Measurements from ENCODE around the gene TNXB. TPM values are rescaled to one million over a fixed set of nuclear protein-coding genes. Genes with fewer than 3 reads are reported as not detected.

Gene TNXB
- total and polyA plus RNA-seq, 9 donors, result 13.3 to 334 (median 146) TPM

DNA sequence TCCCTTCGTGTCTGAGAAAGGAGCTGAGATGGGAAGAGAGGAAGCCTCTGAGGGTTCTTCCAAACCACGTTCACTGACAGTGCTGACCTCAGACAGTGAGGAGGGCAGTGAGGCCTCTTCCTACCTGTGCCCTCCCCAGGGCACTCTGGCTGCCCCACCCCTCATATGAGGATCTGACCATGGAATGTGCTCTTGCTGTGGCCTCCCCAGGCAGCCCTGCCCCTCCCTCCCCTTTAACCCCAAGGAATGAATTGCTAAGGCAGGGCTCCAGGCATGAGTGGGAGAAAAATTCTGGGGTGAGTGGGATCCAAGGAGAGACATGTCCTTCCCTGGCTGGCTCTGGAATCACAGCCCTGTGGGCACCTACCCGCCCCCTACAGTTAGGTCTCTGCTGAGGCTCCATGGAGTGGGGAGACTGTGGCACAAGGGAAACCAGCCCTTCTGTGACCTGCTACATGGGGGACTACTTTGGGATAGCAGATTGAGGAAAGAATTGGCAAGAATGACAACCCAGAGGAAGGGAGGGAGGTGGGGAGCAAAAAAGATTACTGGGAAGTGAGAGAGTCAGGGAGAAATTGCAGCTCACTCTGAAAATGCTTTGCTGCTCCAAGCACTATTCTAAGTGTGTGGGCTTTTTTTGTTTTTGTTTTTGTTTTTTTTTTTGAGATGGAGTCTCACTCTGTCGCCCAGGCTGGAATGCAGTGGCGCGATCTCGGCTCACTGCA is 29.4 kb downstream of the TNXB start:
- H3K9me3 ChIP-seq, result no peaks in the 10 kb centered on the region
- H3K4me3 ChIP-seq, result no peak overlapping the region
- no peaks in the 10 kb centered on the region for H3K27me3 ChIP-seq
- intact Hi-C loops (cut with DNase I), result loop anchor here in 1 of 4 donors (10.0 kb wide), 1 partner anchor 75 kb away; the partner anchor contains the start of genes PPT2 and PRRT1
- peaks cover 3% of the 10 kb centered on the region for H3K4me1 ChIP-seq (ENCODE audit: insufficient read depth)
- TF ChIP-seq EP300 (IDR thresholded peaks at IDR 0.05) (no peak), POLR2A (IDR thresholded peaks at IDR 0.05) (no peak)
- TF ChIP-seq, protein P1, sequence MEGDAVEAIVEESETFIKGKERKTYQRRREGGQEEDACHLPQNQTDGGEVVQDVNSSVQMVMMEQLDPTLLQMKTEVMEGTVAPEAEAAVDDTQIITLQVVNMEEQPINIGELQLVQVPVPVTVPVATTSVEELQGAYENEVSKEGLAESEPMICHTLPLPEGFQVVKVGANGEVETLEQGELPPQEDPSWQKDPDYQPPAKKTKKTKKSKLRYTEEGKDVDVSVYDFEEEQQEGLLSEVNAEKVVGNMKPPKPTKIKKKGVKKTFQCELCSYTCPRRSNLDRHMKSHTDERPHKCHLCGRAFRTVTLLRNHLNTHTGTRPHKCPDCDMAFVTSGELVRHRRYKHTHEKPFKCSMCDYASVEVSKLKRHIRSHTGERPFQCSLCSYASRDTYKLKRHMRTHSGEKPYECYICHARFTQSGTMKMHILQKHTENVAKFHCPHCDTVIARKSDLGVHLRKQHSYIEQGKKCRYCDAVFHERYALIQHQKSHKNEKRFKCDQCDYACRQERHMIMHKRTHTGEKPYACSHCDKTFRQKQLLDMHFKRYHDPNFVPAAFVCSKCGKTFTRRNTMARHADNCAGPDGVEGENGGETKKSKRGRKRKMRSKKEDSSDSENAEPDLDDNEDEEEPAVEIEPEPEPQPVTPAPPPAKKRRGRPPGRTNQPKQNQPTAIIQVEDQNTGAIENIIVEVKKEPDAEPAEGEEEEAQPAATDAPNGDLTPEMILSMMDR (IDR thresholded peaks at IDR 0.05), result no peak
- no peak overlapping the region for H3K27ac ChIP-seq
- 46 to 56% (median 49%) methylated on average over 7 of the region's 7 CpGs for WGBS, 3 donors
- DNase-seq, result no peak
- H3K36me3 ChIP-seq, result no peaks in the 10 kb centered on the region

DNA sequence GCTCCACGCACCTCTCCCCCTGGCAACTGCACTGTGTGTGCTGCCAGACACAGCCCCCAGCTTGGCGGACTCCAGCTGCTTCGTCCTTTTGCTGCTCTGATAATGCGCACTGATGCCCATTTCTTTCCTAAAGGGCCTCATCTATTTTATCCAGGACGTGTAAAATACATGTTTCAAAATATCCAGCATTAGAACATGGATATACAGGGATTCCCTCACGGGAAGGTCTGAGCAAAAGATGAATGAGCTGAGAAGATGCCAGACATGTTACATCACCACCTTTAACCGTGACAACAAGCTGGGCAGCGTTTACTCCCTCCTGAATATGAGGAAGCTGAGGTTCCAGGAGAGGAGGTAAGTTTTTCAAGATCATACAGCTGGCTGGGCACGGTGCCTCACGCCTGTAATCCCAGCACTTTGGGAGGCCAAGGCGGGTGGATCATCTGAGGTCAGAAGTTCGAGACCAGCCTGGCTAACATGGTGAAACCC is 32.8 kb downstream of the TNXB start:
- no peaks in the 10 kb centered on the region for H3K36me3 ChIP-seq
- 32 to 46% (median 38%) methylated on average over 12 of the region's 12 CpGs for WGBS, 3 donors
- no peaks in the 10 kb centered on the region for H3K9me3 ChIP-seq
- H3K4me1 ChIP-seq (ENCODE audit: insufficient read depth), result peaks cover 2% of the 10 kb centered on the region
- H3K4me3 ChIP-seq, result no peak overlapping the region
- intact Hi-C loops (cut with DNase I), result no loop called here
- H3K27ac ChIP-seq, result no peak overlapping the region
- peak in 1 of 5 donors; percentile 64 for DNase-seq
- TF ChIP-seq, protein P1 (IDR thresholded peaks at IDR 0.05), result no peak
- TF ChIP-seq POLR2A (IDR thresholded peaks at IDR 0.05) (no peak), EP300 (IDR thresholded peaks at IDR 0.05) (no peak)
- no peaks in the 10 kb centered on the region for H3K27me3 ChIP-seq

DNA sequence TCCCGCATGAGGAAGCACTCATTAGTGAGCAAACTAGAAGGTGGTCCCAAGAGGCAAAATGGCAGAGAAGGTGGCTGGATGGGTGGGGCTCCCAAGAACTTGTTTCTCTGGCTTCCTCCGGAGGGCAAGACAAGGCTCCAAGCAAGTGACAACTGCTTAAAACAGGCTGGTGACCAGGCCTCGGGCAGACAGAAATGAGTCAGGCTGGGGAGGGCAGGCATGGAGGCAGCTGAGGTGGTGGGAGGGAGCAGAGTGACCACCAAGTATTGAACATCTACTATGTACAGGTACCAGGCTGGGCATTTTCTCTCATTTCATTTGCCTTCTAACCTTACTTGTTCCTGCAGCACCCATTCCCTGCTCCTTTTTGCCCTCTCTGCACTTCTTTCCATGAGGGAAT is 33.4 kb downstream of the TNXB start:
- Histone ChIP-seq H3K36me3 (no peaks in the 10 kb centered on the region), H3K27ac (no peak overlapping the region)
- intact Hi-C loops (cut with DNase I), result no loop called here

DNA sequence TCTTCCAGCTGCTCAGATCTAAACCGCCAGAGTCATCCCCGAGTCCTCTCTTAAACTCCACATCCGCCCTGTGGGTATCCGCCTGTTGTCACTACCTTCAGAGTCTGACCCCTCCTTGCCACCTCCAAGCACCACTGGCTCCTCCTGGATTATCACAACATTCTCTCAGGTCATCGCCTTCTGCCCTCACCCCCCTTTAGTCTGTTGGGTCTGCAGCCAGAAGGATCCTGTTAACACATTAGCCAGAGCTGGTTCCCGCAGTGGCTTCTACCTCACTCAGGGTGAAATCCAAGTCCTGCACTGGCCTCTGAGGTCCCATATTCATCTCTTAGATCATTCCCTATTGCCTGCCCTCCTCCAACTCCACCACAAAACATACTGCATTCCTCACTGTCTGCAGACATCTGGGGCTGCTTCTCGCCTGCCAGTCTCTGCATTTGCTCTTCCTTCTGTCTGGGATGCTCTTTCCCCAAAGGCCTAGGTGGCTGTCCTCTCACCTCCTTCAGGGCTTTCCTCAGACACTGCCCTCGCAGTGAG is 34.1 kb downstream of the TNXB start:
- Histone ChIP-seq H3K27me3 (no peaks in the 10 kb centered on the region), H3K9me3 (no peaks in the 10 kb centered on the region), H3K27ac (no peak overlapping the region), H3K4me1 (ENCODE audit: insufficient read depth) (no peaks in the 10 kb centered on the region), H3K36me3 (no peaks in the 10 kb centered on the region), H3K4me3 (no peak overlapping the region)
- 84 to 91% (median 87%) methylated on average over 8 of the region's 8 CpGs for WGBS, 3 donors
- no peak for TF ChIP-seq EP300 (IDR thresholded peaks at IDR 0.05)
- no peak for TF ChIP-seq POLR2A (IDR thresholded peaks at IDR 0.05)
- TF ChIP-seq, protein P1 (IDR thresholded peaks at IDR 0.05), result no peak
- intact Hi-C loops (cut with DNase I), result no loop called here
- no peak for DNase-seq

More for the DNA sequence above, 33.4 kb downstream of the TNXB start:
- no peak for DNase-seq
- Histone ChIP-seq H3K27me3 (no peaks in the 10 kb centered on the region), H3K4me1 (ENCODE audit: insufficient read depth) (no peaks in the 10 kb centered on the region), H3K9me3 (no peaks in the 10 kb centered on the region), H3K4me3 (no peak overlapping the region)
- 80 to 86% (median 84%) methylated on average over 3 of the region's 3 CpGs for WGBS, 3 donors
- TF ChIP-seq POLR2A (IDR thresholded peaks at IDR 0.05) (no peak), EP300 (IDR thresholded peaks at IDR 0.05) (no peak)
- TF ChIP-seq, protein P1 (IDR thresholded peaks at IDR 0.05), result no peak
